GM06990 (cell line): Measurements from ENCODE around the gene DNAH17.

ENCODE experiments used
- DNase-seq: peaks from one replicate; pipeline ENCODE4 v3.0.0-alpha.2; 2011; ENCODE audit not compliant: insufficient read length; ENCODE audit errors: extremely low read depth
- H3K27me3 ChIP-seq: replicated peaks from 2 replicates; pipeline ENCODE4 v1.6.0; 2011; ENCODE audit warnings: low read length; ENCODE audit not compliant: control insufficient read depth, insufficient read depth
- H3K36me3 ChIP-seq: 2 replicates; pipeline ENCODE4 v1.5.1; 2011; ENCODE audit warnings: low read length; ENCODE audit not compliant: control insufficient read depth, insufficient read depth
- H3K4me3 ChIP-seq: replicated peaks from 2 replicates; pipeline ENCODE4 v1.5.1; 2011; ENCODE audit warnings: low read depth, mild to moderate bottlenecking, control low read depth, low read length
- CTCF ChIP-seq: IDR thresholded peaks from 2 replicates; pipeline ENCODE4 v1.5.1; 2011; ENCODE audit warnings: low read length, control low read depth, mild to moderate bottlenecking, inconsistent platforms; ENCODE audit not compliant: insufficient read depth, poor library complexity, severe bottlenecking

DNAH17 gene

GRCh38 chr17:78523934-78524655 is 53.1 kb downstream of the DNAH17 start:
- no peak for TF ChIP-seq CTCF
- H3K4me3 ChIP-seq = no peak overlapping the region
- H3K27me3 ChIP-seq = no peaks in the 10 kb centered on the region; the same call in 1 of the 2 replicates
- no peak for DNase-seq
- no peaks in the 10 kb centered on the region for H3K36me3 ChIP-seq

DNA sequence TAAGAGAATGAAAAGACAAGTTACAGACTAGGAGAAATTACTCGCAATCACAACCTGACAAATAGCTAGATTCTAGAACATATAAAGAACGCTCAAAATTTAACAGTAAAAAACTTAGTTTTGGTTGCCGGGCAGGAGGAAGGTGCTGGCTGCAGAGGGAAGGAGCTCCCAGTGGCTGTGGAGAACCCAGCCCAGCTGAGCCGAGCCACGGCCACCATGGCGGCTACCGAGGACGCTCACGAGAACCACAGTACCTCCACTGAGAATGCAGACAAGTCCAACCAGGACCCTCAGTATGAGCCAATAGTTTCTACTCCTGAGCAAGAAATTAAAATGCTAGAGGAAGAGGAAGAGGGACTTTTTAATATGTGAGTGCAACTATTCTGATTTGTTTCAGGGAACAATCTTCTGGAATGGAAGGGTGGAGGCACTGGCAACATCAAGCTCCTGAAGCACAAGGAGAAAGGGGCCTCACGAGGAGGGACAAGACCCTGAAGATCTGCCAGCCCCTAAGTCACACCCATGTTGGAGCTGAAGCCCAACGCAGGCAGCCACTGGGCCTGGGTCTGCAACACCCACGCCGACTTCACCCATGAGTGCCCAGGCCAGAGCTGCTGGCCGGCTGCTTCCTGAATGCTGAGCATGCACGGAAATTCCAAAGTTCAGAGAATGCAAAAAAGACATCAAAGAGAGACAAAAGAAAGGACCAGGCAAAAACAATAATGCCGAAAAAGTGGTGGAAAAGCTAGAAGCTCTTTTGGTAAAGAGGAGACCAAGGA is 55.0 kb downstream of the DNAH17 start:
- H3K36me3 ChIP-seq = no peaks in the 10 kb centered on the region; the same call in 1 of the 2 replicates
- TF ChIP-seq CTCF = no peak
- DNase-seq = no peak
- no peaks in the 10 kb centered on the region; the same call in 1 of the 2 replicates for H3K27me3 ChIP-seq
- no peak overlapping the region for H3K4me3 ChIP-seq

- H3K4me3 ChIP-seq = no peak overlapping the region
- no peaks in the 10 kb centered on the region; the same call in 1 of the 2 replicates for H3K36me3 ChIP-seq
- TF ChIP-seq CTCF = no peak
- no peak for DNase-seq
- no peaks in the 10 kb centered on the region; the same call in 1 of the 2 replicates for H3K27me3 ChIP-seq
Observed at GRCh38 chr17:78517421-78517820, 59.8 kb downstream of the DNAH17 start.

DNA sequence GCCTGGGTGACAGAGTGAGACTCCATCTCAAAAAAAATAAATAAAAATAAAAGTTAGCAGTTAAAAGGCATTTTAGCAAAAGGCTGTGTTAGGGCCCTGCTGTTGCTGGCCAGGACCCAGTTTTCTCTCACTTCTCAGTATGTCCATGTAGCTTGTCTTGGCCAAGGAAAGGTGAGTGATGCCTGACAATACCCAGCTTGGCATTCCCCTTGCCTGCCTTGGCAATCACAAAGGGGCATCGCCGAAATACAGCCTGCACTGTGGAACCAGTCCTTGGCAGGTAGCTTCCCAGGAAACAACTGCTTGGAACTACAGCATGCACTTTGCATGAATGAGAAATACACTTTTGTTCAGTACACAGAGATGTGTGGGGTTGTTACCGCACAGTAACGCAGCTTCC is 61.7 kb downstream of the DNAH17 start:
- DNase-seq = no peak
- H3K36me3 ChIP-seq = no peaks in the 10 kb centered on the region; the same call in 1 of the 2 replicates
- H3K4me3 ChIP-seq = no peak overlapping the region
- TF ChIP-seq CTCF = no peak
- no peaks in the 10 kb centered on the region; the same call in 1 of the 2 replicates for H3K27me3 ChIP-seq

DNA sequence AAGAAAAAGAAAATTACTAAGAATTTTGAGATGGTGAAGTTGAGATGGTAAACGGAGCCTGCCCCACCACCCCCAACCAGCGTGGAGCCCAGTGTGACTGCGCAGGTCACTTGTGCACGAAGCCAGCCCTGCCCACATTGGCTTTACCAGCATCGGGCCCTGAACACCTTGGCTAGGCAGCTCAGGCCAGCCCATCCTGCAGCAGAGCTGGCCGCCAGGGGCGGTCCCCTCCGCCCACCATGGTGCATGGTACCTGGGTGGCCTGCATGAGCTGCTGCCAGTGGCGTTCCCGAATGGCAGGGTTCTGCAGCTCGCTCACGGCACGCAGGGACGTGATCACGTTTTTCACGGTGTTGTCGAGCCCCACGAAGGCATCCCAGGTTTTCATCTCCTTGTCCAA is 62.7 kb downstream of the DNAH17 start:
- DNase-seq = no peak
- H3K4me3 ChIP-seq = no peak overlapping the region
- no peak for TF ChIP-seq CTCF

More for the DNA sequence above, 62.7 kb downstream of the DNAH17 start:
- H3K36me3 ChIP-seq = no peaks in the 10 kb centered on the region; the same call in 1 of the 2 replicates
- no peaks in the 10 kb centered on the region; the same call in 1 of the 2 replicates for H3K27me3 ChIP-seq
